Kidney (tissue), 14 donors: ENCODE measurements around the gene RDM1. TPM values are rescaled to one million over a fixed set of nuclear protein-coding genes. Genes with fewer than 3 reads are reported as not detected.

Experiments used
- DNase-seq, 5 donors: peaks; one replicate each; pipeline ENCODE4 v3.0.0-alpha.2; 2013 to 2020
- FAIRE-seq: peaks from 2 replicates; lab custom pipeline; 2012; peaks lifted over from hg19 to GRCh38; lab: Jason Lieb, UNC
- H3K27ac ChIP-seq, 2 donors: one replicate each; pipeline ENCODE4 v1.7.0; 2013; ENCODE audit warnings: low read depth in 2 of 2, low read length in 2 of 2, inconsistent platforms in 1 of 2
- H3K27me3 ChIP-seq: one replicate; pipeline ENCODE4 v1.7.1; 2013; ENCODE audit warnings: low read length, inconsistent platforms; ENCODE audit not compliant: control insufficient read depth, insufficient read depth
- H3K36me3 ChIP-seq, 3 donors: one replicate each; pipeline versions ENCODE4 v1.7.0 to v1.7.1; 2013; ENCODE audit warnings: low read length in 3 of 3, control low read depth in 1 of 3, inconsistent platforms in 1 of 3; ENCODE audit not compliant: insufficient read depth in 3 of 3, control insufficient read depth in 2 of 3
- H3K4me1 ChIP-seq, 3 donors: one replicate each; pipeline versions ENCODE4 v1.7.0 to v1.7.1; 2013; ENCODE audit warnings: low read length in 3 of 3, inconsistent platforms in 1 of 3, low read depth in 1 of 3; ENCODE audit not compliant: control insufficient read depth in 2 of 3, insufficient read depth in 2 of 3
- H3K4me3 ChIP-seq, 3 donors: one replicate each; pipeline versions ENCODE4 v1.7.0 to v1.8.1; 2013; ENCODE audit warnings: low read length in 3 of 3, control low read depth in 1 of 3, inconsistent platforms in 1 of 3
- H3K9ac ChIP-seq, 3 donors: one replicate each; pipeline versions ENCODE4 v1.7.0 to v1.7.1; 2013; ENCODE audit warnings: low read length in 3 of 3, control low read depth in 1 of 3, inconsistent platforms in 1 of 3
- H3K9me3 ChIP-seq, 3 donors: one replicate each; pipeline versions ENCODE4 v1.7.0 to v1.7.1; 2013; ENCODE audit warnings: low read length in 3 of 3, control low read depth in 1 of 3, inconsistent platforms in 1 of 3; ENCODE audit not compliant: control insufficient read depth in 2 of 3, insufficient read depth in 1 of 3
- CTCF ChIP-seq: IDR thresholded peaks from 3 replicates; pipeline ENCODE4 v1.5.1; 2012; ENCODE audit warnings: mild to moderate bottlenecking, moderate library complexity, borderline replicate concordance; ENCODE audit not compliant: insufficient read depth; ENCODE audit errors: extremely low read depth
- intact Hi-C: fragments of 100-400 bp; cut with DNase I; formaldehyde crosslinking; loops from one replicate; pipeline ENCODE4 v1.11.1; 2022
- polyA plus RNA-seq: library from polyadenylated mRNA; stranded (reverse); fragments of 350-450 nt; fragmentation: Illumina TruSeq; extraction: RNeasy Lipid Tissue Mini Kit (QIAGEN cat#74804); gene quantifications from one replicate; pipeline ENCODE4 v1.2.3, GENCODE V29; 2014; ENCODE audit warnings: low read depth, low replicate concordance; ENCODE audit not compliant: insufficient read depth
- total RNA-seq: library from RNA; stranded (reverse); fragmentation: NEBNext Ultra II Directional; extraction: Animal tissue kit (Norgen Biotek cat#: 25700); gene quantifications from one replicate; pipeline ENCODE4 v1.2.1, GENCODE V29; 2021
- donor health status: control.
- donor health status: control.
- donor health status: control.
- donor health status: control.
- donor health status: control.
- donor health status: DM: yes; HTN: yes; CAD: no.
- donor health status: Normal renal cell carcinoma (clear cell type).

Gene RDM1
- total and polyA plus RNA-seq, 2 donors from 2014 or later = 0.56 TPM; not detected in 1

GRCh38 chr17:35894206-35894605 lies 36.4 kb downstream of the RDM1 start:
- Histone ChIP-seq H3K4me1 (peaks cover 2 to 4% (median 3%) of the 10 kb centered on the region in 3 donors), H3K27ac (no peak overlapping the region), H3K27me3 (no peaks in the 10 kb centered on the region), H3K9me3 (no peaks in the 10 kb centered on the region), H3K9ac (no peak overlapping the region), H3K4me3 (no peak overlapping the region), H3K36me3 (no peaks in the 10 kb centered on the region)
- FAIRE-seq (no peak), DNase-seq (no peak)
- intact Hi-C loops = no loop called here
- no peak for TF ChIP-seq CTCF

- DNase-seq = no peak
- no peaks in the 10 kb centered on the region for H3K9me3 ChIP-seq
Observed at GRCh38 chr17:35893751-35894150, 36.8 kb downstream of the RDM1 start.

GRCh38 chr17:35892091-35893035 lies 38.2 kb downstream of the RDM1 start:
- Histone ChIP-seq H3K4me3 (no peak overlapping the region), H3K27me3 (no peaks in the 10 kb centered on the region), H3K27ac (no peak overlapping the region), H3K36me3 (no peaks in the 10 kb centered on the region), H3K4me1 (peaks cover 0 to 4% (median 3%) of the 10 kb centered on the region in 3 donors), H3K9ac (no peak overlapping the region), H3K9me3 (no peaks in the 10 kb centered on the region)
- no peak for FAIRE-seq
- TF ChIP-seq CTCF = no peak
- DNase-seq = no peak
- intact Hi-C loops = no loop called here

More at GRCh38 chr17:35893751-35894150, 36.8 kb downstream of the RDM1 start:
- no peak for TF ChIP-seq CTCF
- intact Hi-C loops = no loop called here
- H3K36me3 ChIP-seq = no peaks in the 10 kb centered on the region
- FAIRE-seq = no peak
- H3K4me3 ChIP-seq = no peak overlapping the region
- H3K9ac ChIP-seq = no peak overlapping the region
- H3K4me1 ChIP-seq = peaks cover under 1 to 4% (median 3%) of the 10 kb centered on the region in 3 donors
- H3K27me3 ChIP-seq = no peaks in the 10 kb centered on the region
- H3K27ac ChIP-seq = no peak overlapping the region
